HG02852 (cell line): Measurements from ENCODE around the gene FOXP1.
"Not testable (repeated sequence)": the region's sequence is repeated elsewhere in the genome, so short reads cannot be mapped to it uniquely, and the experiment has no call there.

Source experiments
- ATAC-seq: cut with Tn5 transposase; IDR thresholded peaks from one replicate; pipeline ENCODE4 v1.9.1; 2021; ENCODE audit warnings: mild to moderate bottlenecking, moderate library complexity; ENCODE audit not compliant: unreplicated experiment

FOXP1 gene

DNA sequence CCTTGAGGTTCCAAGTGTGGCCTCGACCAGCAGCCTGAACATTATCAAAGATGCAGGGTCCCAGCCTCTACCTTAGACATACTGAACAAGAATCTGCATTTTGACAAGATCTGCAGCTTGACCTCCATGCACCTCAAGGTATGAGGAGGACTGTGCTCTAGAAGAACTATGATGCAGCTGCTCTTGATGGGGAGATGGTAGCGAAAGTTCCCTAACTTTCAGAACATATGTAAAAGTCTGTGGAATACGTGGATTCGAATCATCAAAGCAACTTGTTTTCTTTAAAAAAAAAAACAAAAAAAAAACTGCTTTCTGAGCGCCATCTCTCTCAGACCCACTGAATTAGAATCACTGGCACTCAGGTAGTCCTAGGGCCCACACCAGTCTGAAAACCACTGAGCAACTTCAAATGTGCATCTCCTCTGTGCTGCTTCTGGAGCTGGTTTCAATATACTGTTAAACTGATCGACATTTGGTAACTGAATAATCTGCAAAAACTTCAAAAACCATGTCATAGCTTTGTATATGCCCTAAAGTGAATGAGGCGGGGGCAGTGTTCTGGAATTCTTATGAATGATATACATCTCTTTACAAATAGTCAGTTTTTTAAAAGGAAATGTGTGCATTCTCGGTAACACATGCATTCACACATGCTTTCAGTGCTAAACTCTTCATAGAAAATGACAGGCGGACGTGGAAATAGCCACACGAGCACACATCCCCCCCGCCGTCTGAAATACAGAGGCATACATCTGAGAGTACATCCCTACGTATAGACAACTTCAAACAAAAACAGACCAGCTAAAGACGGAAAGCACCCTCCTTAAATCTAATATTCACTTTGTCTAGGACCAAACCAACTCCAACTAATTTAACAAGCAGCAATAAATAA is 128.8 kb downstream of the FOXP1 start:
- ATAC-seq = no peak

DNA sequence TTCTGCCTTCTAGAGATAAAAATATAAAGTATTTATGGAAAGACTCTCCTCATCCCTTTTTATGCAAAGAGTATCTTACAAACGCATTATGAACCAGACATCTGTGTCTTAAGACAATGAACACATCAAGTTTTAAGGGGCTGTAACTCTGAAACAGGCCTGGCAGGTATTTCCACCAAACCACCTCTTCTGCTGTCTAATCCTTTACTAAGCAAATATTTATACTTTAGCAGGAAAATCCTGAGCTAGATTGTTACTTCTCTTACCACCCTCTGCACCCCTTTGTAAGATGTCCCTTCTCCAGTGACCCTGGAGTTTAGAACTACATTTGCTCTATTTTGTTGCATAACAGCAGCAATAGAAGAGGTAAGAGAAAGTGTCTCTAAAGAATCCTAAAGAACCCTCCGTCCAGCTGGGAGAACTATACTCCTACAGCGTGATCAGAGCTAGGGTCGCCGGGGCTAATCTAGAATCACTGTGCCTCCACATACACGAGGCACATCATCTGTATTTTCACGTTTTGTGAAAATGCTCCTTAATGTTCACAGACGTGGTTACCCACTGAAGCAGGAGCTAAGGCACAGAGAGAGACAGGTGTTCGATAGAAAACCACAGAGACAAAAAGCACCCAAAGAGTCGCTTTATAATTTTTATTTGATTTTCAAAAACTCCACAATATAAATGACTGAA is 129.6 kb downstream of the FOXP1 start:
- no peak for ATAC-seq

DNA sequence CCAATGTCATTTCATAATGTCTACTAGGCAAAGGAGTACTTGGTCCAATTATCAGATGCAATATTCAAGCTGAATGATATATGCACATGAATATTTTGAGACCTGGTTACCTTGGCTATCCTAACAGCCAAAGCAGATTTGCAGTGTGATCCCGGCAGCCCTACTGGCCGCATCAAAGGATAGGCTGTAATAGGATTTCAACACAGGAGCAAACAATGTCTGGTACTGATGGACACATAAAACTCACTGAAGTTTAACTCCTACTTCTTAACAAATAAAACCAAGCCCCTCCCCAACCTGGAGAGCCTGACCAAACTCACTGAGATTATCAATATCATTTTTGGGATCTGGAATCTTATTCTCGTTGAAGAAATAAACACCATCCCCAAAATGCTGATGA is 130.2 kb downstream of the FOXP1 start:
- no peak for ATAC-seq

DNA sequence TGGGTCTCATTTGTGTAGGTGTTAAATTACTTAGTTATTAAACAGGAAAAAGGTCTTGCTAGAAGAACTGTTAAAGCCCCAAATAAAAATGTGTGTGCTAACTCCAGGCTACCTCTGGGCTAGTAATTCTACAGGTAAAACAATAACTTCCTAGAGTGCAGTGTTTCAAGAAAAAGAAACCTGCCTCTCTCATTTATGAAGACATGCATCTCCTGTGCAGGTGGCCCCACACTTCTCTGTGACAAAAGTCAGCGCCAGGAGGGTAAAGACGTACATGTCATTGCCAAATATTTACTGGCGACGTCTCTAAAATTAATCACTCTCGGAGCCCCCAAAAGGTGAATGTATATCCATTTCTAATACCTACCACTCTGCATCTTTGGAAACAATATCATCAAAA is 131.7 kb downstream of the FOXP1 start:
- no peak for ATAC-seq

DNA sequence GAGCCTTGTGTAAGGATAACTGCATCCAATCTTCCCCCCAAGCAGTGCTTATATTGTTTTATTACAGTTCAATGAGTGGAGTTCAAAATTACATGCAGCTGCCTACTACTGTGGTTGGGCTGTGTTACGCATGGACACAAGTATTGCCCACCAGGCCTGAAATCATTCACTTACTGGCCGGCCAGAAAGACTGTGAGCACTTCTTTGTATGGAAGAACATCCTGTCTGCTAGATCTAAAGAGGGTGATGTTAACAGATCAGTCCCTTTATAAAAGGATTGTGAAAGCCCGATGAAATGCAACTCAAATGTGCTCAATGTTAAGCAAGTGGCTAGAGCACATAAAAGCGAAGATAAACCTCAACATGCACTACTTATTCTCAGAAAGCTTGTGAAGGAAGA is 132.5 kb downstream of the FOXP1 start:
- no peak for ATAC-seq

DNA sequence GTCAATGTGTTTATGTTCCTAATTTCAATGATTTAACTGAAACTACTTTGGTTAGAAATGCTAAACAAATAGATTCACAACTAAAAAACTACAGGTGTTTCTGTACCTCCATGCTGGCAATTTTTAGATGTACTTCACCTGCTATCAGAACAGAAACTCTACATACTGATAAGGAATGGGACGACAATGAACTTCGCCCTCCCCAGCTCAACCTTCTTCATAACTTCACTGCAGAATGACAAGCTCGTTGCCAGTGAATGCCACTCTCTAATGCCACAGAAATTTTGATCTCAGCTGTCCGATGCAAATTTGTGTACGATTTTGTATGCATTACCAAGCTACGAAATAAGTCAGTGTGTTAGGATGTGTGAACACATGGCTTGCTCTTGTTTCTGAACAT is 133.4 kb downstream of the FOXP1 start:
- ATAC-seq = no peak

DNA sequence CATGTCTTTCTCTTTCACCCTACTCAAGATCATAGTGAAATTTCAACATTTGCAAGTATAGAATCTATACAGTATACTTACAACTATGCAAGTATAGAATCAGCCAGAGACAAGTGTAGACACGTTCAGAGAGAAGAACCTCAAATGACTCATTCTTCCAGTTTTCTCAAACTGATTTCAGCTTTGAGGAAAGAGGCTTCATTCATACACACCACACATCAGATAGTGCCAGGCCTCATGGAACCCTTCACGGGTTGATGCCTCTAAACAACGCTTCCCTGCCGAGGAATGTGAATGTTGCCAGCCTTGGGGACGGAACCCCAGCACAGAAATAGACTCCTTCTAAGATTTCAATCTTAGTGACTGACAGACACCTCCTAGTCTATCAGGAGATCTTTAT is 135.7 kb downstream of the FOXP1 start:
- ATAC-seq = no peak

DNA sequence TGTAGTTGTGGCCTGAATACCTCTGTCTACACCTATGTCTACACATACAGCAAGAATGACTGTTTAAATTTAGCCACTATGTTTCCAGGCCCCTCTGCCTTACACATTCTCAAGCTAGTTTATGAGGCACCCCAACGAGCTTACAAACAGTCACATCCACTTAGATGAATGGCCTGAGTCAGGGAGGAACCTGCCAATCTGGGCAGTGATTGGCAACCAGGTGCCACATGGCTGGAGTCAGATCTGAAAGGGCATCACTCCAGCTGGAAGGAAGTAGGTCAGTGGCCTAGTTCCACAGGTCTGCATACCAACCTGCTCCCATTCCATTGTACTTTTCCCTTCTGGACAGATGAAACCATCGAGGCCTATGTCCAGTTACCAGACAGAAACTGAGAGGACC is 136.3 kb downstream of the FOXP1 start:
- no peak for ATAC-seq

DNA sequence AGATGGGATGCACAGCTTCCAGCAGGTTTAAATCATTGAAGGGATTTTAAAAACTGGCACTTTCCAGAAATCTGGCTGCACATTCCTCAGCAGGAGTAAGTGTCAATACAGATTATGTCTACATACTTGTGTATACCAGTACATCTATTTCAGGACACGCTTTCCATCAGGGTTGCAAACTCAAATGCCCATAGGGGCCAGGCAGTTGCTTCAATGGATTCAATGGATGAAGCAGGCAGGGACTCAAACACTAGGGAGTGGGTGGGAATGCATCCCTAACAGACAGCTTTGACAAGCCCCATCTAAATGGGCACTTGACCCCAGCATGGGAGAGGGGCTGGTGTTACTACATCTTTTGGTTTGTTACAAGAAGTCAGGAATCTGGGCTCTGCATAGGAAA is 136.8 kb downstream of the FOXP1 start:
- no peak for ATAC-seq

DNA sequence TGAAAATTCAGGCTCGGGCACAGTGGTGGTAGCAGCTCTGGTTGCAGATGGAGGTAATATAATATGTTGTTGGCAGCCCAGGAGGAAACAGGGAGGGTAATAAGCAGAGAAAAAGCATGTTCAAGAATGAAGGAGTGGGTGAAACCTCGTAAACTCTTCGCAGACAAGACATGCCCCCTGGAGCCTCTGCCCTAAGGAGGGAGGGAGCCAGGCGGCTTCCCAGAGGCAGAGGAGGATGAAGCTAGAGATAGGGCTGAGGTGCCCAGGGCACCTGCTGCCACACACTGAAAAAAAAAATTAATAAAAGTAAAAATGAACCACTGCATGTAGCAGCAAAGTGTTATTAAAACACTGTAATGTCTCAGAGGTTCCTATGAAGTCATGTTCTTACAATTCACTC is 137.3 kb downstream of the FOXP1 start:
- ATAC-seq = no peak

DNA sequence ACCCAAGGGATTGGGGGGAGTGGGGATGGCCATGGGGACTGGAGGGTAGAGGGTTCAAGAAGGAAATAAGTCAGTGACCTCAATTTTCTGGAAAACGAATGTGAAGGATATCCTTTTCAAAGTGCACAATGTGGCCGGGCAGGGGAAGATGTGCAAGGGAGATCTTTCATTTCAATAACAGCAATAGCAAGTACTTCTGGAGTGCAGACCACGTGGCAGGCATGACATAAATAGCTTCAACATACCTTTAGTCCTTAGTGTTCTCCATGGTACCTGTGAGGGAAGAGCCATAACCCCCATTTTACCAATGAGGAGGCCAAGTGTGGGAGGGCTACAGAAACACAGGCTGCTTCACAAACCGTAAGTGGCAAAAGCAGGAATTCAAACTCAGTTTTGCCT is 138.7 kb downstream of the FOXP1 start:
- no peak for ATAC-seq

DNA sequence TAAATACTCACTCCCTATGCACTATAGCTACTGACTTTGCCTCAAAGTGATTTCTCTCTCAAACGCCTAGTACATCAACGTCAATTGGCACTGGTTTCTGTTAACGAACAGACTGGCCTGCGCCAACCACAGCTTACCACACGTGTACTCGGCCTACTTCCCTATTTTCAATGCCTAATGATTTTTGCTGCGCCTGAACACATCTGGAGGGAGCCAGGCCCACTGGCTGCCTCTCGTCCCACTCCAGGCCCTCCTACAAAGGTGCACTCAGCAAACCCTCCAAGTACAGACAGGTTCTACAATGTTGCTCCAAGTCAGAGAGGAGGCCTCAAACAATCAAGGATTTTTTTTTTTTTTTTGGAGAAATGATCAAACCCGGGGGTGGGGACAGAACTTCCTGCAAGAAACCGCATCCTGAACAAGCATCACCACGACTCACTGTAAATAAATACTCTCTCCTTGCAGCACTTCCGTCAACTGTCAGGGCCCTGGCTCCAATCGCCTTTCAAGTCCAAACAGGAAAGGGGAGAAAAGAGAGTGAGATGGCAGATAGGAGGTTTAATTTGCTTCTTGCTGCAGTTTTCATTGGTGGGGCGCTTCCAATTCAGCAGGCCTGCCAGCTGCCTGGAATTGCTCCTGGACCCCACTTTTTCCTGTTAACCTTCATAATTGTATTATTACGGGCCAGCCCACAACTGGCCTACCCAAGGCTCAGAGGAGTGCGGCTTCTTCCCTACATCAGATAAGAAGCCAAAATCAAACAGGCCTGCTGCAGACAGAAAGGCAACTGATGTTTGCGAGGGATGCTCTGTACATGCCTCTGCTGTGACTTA is 139.3 kb downstream of the FOXP1 start:
- peak; percentile 89 for ATAC-seq

DNA sequence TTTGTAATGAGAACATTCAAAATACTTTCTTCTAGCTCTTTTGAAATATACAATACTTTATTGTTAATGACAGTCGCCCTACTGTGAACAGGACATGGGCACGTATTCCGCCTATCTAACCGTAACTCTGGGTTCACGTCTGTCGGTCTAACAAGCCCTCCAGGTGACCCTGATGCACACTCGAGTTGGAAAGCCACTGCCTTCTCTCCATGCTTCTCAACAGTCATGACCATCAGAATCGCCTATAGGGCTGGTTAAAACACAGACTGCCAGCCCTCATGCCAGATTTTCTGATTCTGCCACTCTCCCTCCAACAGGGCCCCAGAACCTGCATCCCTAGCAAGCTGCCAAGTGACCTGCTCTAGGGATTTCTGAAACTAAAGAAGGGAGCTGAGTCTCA is 140.2 kb downstream of the FOXP1 start:
- no peak for ATAC-seq

DNA sequence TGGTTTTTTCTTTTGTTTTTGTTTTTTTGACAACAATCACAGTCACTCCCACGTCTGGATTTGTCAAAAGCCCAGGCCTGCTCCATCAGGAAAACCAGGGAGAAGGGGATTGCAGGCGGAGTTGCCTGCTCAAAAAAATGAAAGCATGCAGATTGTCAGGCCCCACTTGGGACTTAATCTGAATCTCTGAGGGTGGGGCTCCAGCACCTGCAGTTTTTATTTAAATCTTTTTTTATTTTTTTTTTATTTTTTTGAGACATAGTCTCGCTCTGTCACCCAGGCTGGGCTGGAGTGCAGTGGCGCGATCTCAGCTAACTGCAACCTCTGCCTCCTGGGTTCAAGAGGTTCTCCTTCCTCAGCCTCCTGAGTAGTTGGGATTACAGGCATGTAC is 140.9 kb downstream of the FOXP1 start:
- no peak for ATAC-seq

DNA sequence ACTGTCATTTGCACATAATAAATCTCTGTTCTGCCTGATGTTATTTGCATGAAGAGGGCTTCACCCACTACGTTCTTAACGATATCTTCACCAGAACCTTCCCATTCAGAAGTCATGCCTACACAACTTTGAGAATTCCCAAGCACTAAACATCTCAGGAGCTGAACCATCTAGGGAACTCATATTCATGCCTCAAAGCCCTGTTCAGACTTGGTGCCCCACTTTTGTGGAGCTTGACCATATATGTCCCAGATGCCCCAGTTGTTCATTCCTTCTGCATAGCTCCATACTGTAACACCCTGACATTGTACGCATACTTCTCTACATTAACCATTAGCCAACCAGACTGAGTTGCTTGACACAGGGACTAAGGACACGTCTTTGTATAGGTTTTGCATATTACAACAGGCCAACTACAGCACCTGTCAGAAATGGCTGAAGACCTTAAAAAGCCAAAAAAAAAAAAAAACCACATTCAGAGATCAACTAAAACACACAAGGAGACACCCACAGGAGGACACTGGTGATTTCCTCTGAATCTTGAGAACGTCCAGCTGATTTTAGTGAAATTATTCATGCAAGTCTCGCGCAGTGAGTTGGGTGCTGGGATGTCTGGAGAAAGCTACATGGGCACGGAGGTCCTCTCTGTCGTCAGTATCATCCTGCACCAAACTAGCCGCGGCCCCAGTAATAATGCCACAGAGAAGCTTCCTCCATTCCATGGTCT is 141.4 kb downstream of the FOXP1 start:
- no peak for ATAC-seq

DNA sequence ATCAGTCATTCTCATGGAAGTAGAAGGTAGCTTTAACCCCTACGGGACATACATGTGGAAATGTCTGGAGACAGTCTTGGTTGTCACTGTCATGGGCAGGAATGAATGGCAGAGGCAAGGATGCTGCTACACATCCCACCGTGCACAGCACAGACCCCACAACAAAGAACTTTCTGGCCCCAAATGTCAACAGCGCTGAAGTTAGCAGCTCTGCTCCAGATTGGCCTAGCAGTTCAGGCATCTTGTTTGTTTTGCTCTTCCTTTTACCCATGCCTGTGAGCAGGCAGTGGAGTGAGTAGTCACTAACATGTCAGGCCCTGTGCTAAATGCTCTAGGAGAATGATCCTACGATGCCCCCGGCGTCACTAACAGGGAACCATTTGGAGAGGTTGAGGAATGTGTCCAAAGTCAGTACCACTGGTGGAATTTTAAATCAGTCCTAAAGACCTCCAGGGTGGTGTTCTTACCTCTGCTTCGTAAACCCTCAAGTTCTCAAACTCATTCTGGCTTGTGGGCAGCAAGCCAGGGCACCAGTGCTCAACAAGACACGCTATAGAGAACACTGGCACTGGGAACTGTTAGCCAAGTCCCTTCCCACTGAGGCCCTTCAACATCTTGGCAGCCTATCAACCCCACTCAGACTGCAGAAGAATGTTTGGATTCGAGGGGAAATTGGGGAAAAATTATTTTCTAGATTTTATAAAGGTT is 142.2 kb downstream of the FOXP1 start:
- no peak for ATAC-seq

DNA sequence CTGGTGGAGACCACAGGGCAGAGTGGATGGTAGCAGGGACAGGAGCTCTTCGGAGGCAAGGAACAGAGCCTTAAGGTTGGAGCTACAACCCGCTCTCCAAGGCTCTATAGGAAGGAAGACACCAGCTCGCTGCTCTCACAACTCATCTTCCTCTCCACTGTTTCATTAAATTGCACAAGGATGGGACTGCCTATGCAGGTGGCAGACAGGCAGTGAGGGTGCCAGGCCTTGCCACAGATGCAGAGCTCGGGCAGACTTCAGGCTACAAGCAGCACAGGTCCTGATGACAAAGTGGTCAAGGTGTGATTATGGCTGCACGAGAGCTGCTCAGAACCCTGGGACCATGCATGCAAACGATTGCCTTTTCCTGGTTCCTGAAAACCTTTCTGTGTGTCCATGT is 144.6 kb downstream of the FOXP1 start:
- no peak for ATAC-seq

DNA sequence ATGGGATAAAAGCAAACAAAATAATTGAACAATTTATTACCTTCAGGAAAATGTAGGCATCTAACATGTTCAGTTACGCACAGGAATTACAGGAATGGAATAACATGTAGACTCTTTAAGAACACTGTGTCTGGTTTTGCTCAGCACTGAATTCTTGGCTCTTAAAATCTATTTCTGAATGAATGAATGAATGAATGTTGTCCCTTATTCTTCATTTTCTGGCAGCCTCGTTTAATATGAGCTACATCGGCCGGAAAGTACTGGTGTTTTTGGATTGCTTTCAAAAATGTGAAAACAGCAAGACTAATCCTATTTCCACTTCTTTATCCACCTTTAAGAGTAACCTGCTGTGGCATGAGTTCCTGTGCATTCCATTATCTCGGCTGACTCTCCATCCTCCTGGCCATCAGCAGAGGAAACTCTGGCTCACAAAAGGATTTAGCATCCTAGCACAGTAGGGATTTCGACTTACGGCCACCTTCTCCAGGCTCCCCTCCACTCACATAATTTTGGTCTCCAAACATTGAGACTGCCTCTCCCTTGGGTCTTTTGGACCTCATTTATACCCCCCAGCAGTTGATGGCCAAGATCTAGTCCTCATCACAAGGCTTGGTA is 145.3 kb downstream of the FOXP1 start:
- no peak for ATAC-seq

DNA sequence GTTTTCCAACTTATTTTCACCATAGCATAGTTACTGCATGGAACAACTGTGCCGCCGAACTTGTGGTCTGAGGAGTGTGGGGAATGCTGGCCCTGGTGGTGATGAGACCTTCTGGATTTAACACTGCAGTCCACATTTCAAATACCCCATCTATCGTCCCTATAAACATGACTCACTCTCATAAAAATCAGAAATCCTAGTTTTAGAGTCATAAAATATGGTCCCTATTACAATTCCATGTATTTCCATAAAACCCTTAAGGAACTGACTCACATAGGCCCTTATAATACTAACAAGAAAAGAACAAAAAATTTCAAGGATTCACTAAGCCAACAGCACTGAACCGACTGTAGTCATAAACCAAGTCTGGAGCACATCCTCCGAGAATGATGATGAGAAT is 147.2 kb downstream of the FOXP1 start:
- no peak for ATAC-seq

DNA sequence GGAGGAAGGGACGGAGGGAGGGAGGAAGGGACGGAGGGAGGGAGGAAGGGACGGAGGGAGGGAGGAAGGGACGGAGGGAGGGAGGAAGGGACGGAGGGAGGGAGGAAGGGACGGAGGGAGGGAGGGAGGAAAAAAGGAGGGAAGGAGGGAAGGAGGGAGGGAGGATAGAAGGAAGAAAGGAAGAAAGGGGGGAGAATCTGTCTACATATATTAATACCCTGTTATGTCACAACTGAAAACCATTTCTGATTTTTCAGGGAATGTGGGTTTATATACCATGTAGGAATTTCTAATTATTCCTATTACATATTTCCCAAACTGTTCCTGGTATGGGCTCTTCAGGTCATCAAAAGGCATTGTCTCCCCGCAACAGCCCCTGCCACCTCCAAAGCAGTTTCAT is 147.7 kb downstream of the FOXP1 start:
- not testable (repeated sequence) for ATAC-seq
